GM12878 (cell line): Measurements from ENCODE around the gene ANKHD1. TPM values are rescaled to one million over a fixed set of nuclear protein-coding genes. Genes with fewer than 3 reads are reported as not detected.

Experiments
- BACH1 ChIP-seq: fragments of 450-650 bp; IDR thresholded peaks from 2 replicates; pipeline ENCODE4 v1.6.1; 2017; ENCODE audit warnings: mild to moderate bottlenecking, borderline replicate concordance
- BCL11A ChIP-seq: IDR thresholded peaks from 2 replicates; pipeline ENCODE4 v1.6.1; 2011; ENCODE audit warnings: low read depth, low read length
- CEBPB ChIP-seq, 2 experiments: fragments of 150-350 bp in 1 of 2; IDR thresholded peaks; 2 replicates each; pipeline ENCODE4 v1.6.1; 2012 to 2014; ENCODE audit warnings: low read depth in 2 of 2, low read length in 2 of 2, borderline replicate concordance in 1 of 2, inconsistent platforms in 1 of 2
- ESRRA ChIP-seq: IDR thresholded peaks from 2 replicates; pipeline ENCODE4 v1.6.1; 2012; ENCODE audit warnings: mild to moderate bottlenecking, low read length, improper control_type of control experiment
- KAT2A ChIP-seq: conservative IDR thresholded peaks from 2 replicates; pipeline ENCODE4 v1.6.1; 2011; ENCODE audit warnings: low read depth, low read length; ENCODE audit not compliant: control insufficient read depth
- MEF2A ChIP-seq: IDR thresholded peaks from 2 replicates; pipeline ENCODE4 v1.6.1; 2011; ENCODE audit warnings: low read depth, mild to moderate bottlenecking, low read length, moderate library complexity; ENCODE audit not compliant: insufficient read depth
- NFYA ChIP-seq: IDR thresholded peaks from 2 replicates; pipeline ENCODE4 v1.6.1; 2011; ENCODE audit warnings: low read depth, mild to moderate bottlenecking, low read length, improper control_type of control experiment, borderline replicate concordance
- NR2C2 ChIP-seq: IDR thresholded peaks from 2 replicates; pipeline ENCODE4 v1.6.1; 2011; ENCODE audit warnings: borderline replicate concordance, low read depth; ENCODE audit not compliant: control insufficient read depth, insufficient read length
- SIX5 ChIP-seq: IDR thresholded peaks from 2 replicates; pipeline ENCODE4 v1.6.1; 2011; ENCODE audit warnings: mild to moderate bottlenecking, low read depth, low read length, moderate library complexity; ENCODE audit not compliant: severe bottlenecking
- SMARCA5 ChIP-seq: fragments of 450-650 bp; IDR thresholded peaks from 2 replicates; pipeline ENCODE4 v1.6.1; 2017; ENCODE audit warnings: mild to moderate bottlenecking
- TCF7 ChIP-seq: IDR thresholded peaks from 2 replicates; pipeline ENCODE4 v1.6.1; 2014; ENCODE audit warnings: antibody characterized with exemption, borderline replicate concordance
- USF1 ChIP-seq: IDR thresholded peaks from 2 replicates; pipeline ENCODE4 v1.6.1; 2011; ENCODE audit warnings: borderline replicate concordance, low read depth, mild to moderate bottlenecking, moderate library complexity, mixed read lengths, low read length; ENCODE audit not compliant: insufficient read depth; ENCODE audit errors: extremely low read length
- YY1 ChIP-seq: IDR thresholded peaks from 2 replicates; pipeline ENCODE4 v1.6.1; 2011; ENCODE audit warnings: low read depth, mild to moderate bottlenecking, low read length
- ZBTB4 ChIP-seq: fragments of 450-650 bp; formaldehyde crosslinking; IDR thresholded peaks from 2 replicates; pipeline ENCODE4 v1.4.0; 2022; ENCODE audit warnings: mild to moderate bottlenecking, moderate library complexity
- ZNF592 ChIP-seq: fragments of 450-650 bp; IDR thresholded peaks from 2 replicates; pipeline ENCODE4 v1.6.1; 2017; ENCODE audit warnings: mild to moderate bottlenecking, moderate library complexity
- polyA plus RNA-seq, 11 experiments: library from polyadenylated mRNA; depleted of rRNA in 4 of 11; unstranded in 6 of 11; stranded (reverse) in 5 of 11; fragments of >200 nt; fragmentation: Nextera tagmentation in 4 of 11; fragmentation: Illumina TruSeq in 1 of 11; extraction: Ambion mirVana in 4 of 11; extraction: Trizol in 1 of 11; gene quantifications; 1 replicate in 1 of 11; 2 replicates in 10 of 11; pipeline versions ENCODE4 v1.2.1 to v1.2.3, GENCODE V29; 2011 to 2016; ENCODE audit warnings: inconsistent platforms in 2 of 11, missing spikeins in 2 of 11, low read depth in 1 of 11
- total RNA-seq, 4 experiments: library from RNA; depleted of rRNA in 3 of 4; stranded (reverse); fragments of >200 nt in 3 of 4; fragmentation: Illumina TruSeq in 1 of 4; extraction: Trizol in 1 of 4; gene quantifications; 2 replicates each; pipeline versions ENCODE4 v1.2.1 to v1.2.3, GENCODE V29; 2013 to 2021
- TF ChIP-seq, protein P1 (sequence below): fragments of 450-650 bp; IDR thresholded peaks from 2 replicates; pipeline ENCODE4 v1.6.1; 2017; ENCODE audit warnings: mild to moderate bottlenecking, low read depth, inconsistent platforms; ENCODE audit not compliant: poor library complexity, severe bottlenecking

ANKHD1 gene
- total and polyA plus RNA-seq, 10 of the 15 experiments (the other 5 are each of a cell fraction or from before 2014, with no cell fraction given), result 31.6 to 96.8 (median 74.3) TPM

DNA sequence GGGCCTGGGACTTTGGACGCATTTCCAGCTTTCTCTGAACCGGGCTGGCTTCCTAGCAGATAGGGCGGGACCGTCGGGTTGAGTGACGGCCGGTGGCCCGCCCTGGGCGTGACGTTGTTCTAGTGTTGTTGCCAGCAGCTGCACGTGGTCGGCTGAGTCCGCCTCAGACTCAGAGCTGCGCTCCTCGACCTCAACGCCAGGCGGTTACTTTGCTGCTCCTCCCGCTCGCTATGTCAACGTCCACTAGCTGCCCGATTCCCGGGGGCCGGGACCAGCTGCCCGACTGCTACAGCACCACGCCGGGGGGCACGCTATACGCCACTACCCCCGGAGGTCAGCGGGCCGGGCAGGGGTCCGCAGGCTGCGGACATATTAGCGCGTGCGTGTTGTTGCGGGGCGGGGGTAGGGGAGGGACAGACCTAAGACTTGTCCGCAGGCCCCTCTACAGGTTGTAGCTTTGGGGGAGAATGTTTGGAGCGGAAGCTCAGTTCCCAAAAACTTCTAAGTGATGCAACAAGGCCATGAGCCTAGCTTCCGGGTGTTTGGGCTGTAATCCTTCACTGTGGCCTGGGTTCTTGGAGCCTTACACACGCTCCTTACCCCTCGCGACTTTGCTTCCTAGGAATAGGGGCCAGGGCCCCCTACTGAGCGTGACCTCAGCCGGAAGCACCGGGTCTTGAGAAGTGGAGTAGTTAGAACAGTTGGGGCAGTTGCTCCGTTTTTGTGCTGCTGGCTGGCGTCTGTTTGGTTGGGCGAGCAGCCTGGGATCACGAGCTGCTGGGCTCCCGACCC lies 146.1 kb downstream of the ANKHD1 start, which contains the start of gene EIF4EBP3 (continued):
- no peak for TF ChIP-seq ZBTB4
- no peak for TF ChIP-seq MEF2A
- no peak for TF ChIP-seq NR2C2
- no peak for TF ChIP-seq CEBPB (IDR thresholded peaks at IDR 0.05; ENCODE audit: borderline replicate concordance in 1 of 2, low read depth in 2 of 2, low read length in 2 of 2)
- peak; percentile 27; the same call in 1 of the 2 replicates for TF ChIP-seq BACH1
- no peak; the same call in 1 of the 2 replicates for TF ChIP-seq BCL11A
- no peak for TF ChIP-seq TCF7
- TF ChIP-seq SIX5, result no peak
- peak; percentile 19; the same call in 1 of the 2 replicates for TF ChIP-seq YY1
- TF ChIP-seq NFYA, result no peak
- no peak for TF ChIP-seq KAT2A
- TF ChIP-seq ZNF592, result no peak
- TF ChIP-seq USF1, result peak; percentile 90
- no peak for TF ChIP-seq ESRRA
- TF ChIP-seq, protein P1, sequence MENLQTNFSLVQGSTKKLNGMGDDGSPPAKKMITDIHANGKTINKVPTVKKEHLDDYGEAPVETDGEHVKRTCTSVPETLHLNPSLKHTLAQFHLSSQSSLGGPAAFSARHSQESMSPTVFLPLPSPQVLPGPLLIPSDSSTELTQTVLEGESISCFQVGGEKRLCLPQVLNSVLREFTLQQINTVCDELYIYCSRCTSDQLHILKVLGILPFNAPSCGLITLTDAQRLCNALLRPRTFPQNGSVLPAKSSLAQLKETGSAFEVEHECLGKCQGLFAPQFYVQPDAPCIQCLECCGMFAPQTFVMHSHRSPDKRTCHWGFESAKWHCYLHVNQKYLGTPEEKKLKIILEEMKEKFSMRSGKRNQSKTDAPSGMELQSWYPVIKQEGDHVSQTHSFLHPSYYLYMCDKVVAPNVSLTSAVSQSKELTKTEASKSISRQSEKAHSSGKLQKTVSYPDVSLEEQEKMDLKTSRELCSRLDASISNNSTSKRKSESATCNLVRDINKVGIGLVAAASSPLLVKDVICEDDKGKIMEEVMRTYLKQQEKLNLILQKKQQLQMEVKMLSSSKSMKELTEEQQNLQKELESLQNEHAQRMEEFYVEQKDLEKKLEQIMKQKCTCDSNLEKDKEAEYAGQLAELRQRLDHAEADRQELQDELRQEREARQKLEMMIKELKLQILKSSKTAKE, result no peak
- TF ChIP-seq SMARCA5, result no peak
